Activated T-cell treated with anti-CD3 and anti-CD28 coated beads, Interleukin-2, amount 50 U/mL, for 72 hours (primary cell): Measurements from ENCODE around the gene PDS5A. TPM values are rescaled to one million over a fixed set of nuclear protein-coding genes. Genes with fewer than 3 reads are reported as not detected.
A peak's percentile ranks its signal among the peaks of the same experiment; 100 is the strongest.
"Not testable (repeated sequence)": the region's sequence is repeated elsewhere in the genome, so short reads cannot be mapped to it uniquely, and the experiment has no call there.

Experiments
- ATAC-seq, 2 donors: fragments of 150-1000 bp; cut with Tn5 transposase; replicated peaks in 1 of 2; 2 replicates each; pipeline ENCODE4 v1.10.0; 2021; ENCODE audit warnings: moderate library complexity in 2 of 2, mild to moderate bottlenecking in 1 of 2
- DNase-seq, 2 donors: peaks; one replicate each; pipeline ENCODE4 v3.0.0; 2021 to 2022; ENCODE audit warnings: mixed read lengths in 1 of 2
- H3K27ac Mint-ChIP-seq: one replicate; pipeline ENCODE4 v1.8.0; 2022; ENCODE audit warnings: mild to moderate bottlenecking, moderate library complexity, mixed read lengths
- H3K27me3 Mint-ChIP-seq: one replicate; pipeline ENCODE4 v1.8.0; 2022; ENCODE audit warnings: low read depth, mixed read lengths
- H3K36me3 Mint-ChIP-seq, 2 donors: one replicate each; pipeline ENCODE4 v1.8.0; 2022; ENCODE audit warnings: mixed read lengths in 2 of 2, mild to moderate bottlenecking in 1 of 2; ENCODE audit not compliant: insufficient read depth in 2 of 2
- H3K4me1 Mint-ChIP-seq: one replicate; pipeline ENCODE4 v1.8.0; 2022; ENCODE audit warnings: low read depth, mixed read lengths
- H3K4me3 Mint-ChIP-seq, 2 donors: one replicate each; pipeline ENCODE4 v1.8.0; 2022; ENCODE audit warnings: mild to moderate bottlenecking in 2 of 2, mixed read lengths in 2 of 2, moderate library complexity in 2 of 2
- H3K9me3 Mint-ChIP-seq, 2 donors: one replicate each; pipeline ENCODE4 v1.8.0; 2022; ENCODE audit warnings: mixed read lengths in 2 of 2
- total RNA-seq, 2 donors: library from RNA; stranded (reverse); gene quantifications; one replicate each; pipeline ENCODE4 v1.2.3, GENCODE V29; 2022

PDS5A gene
- total RNA-seq, 2 donors from 2014 or later, result 111 to 128 TPM

GRCh38 chr4:39944245-39944644 lies 33.5 kb downstream of the PDS5A start:
- peaks cover 64% of the 10 kb centered on the region for H3K4me1 Mint-ChIP-seq
- H3K36me3 Mint-ChIP-seq, ATAC-seq, H3K27me3 Mint-ChIP-seq, H3K9me3 Mint-ChIP-seq, H3K4me3 Mint-ChIP-seq, DNase-seq, H3K27ac Mint-ChIP-seq: not testable (repeated sequence)

GRCh38 chr4:39942507-39942906 lies 35.2 kb downstream of the PDS5A start:
- DNase-seq, result no peak
- H3K27me3 Mint-ChIP-seq, result no peaks in the 10 kb centered on the region
- H3K9me3 Mint-ChIP-seq, result no peaks in the 10 kb centered on the region
- ATAC-seq, result no peak
- H3K4me1 Mint-ChIP-seq, result peaks cover 63% of the 10 kb centered on the region
- peaks cover 0 to 6% of the 10 kb centered on the region in 2 donors for H3K36me3 Mint-ChIP-seq
- peak overlapping the region; percentile 14 for H3K27ac Mint-ChIP-seq
- no peak overlapping the region for H3K4me3 Mint-ChIP-seq

GRCh38 chr4:39941682-39942217 lies 36.0 kb downstream of the PDS5A start:
- peaks cover 61% of the 10 kb centered on the region for H3K4me1 Mint-ChIP-seq
- peak overlapping the region; percentile 17 for H3K27ac Mint-ChIP-seq
- no peak for DNase-seq
- no peak for ATAC-seq
- H3K36me3 Mint-ChIP-seq, result peaks cover 0 to 8% of the 10 kb centered on the region in 2 donors
- no peaks in the 10 kb centered on the region for H3K9me3 Mint-ChIP-seq
- H3K4me3 Mint-ChIP-seq, result no peak overlapping the region
- no peaks in the 10 kb centered on the region for H3K27me3 Mint-ChIP-seq

GRCh38 chr4:39937683-39938268 lies 39.9 kb downstream of the PDS5A start:
- no peaks in the 10 kb centered on the region for H3K9me3 Mint-ChIP-seq
- DNase-seq (no peak), ATAC-seq (peak; percentile 22 to 61)
- H3K27ac Mint-ChIP-seq, result peak overlapping the region; percentile 82
- H3K4me1 Mint-ChIP-seq, result peaks cover 72% of the 10 kb centered on the region
- no peaks in the 10 kb centered on the region for H3K27me3 Mint-ChIP-seq
- peak overlapping the region in 1 of 2 donors; percentile 37 for H3K4me3 Mint-ChIP-seq
- peaks cover 0 to 9% of the 10 kb centered on the region in 2 donors for H3K36me3 Mint-ChIP-seq

- Mint-ChIP-seq H3K4me3 (no peak overlapping the region), H3K9me3 (no peaks in the 10 kb centered on the region), H3K4me1 (peaks cover 72% of the 10 kb centered on the region), H3K36me3 (peaks cover 0 to 8% of the 10 kb centered on the region in 2 donors), H3K27ac (peak overlapping the region; percentile 64), H3K27me3 (no peaks in the 10 kb centered on the region)
- no peak for ATAC-seq
- DNase-seq, result no peak
Measured at GRCh38 chr4:39936565-39937418, 40.9 kb downstream of the PDS5A start.

GRCh38 chr4:39933671-39934590 lies 43.8 kb downstream of the PDS5A start:
- Mint-ChIP-seq H3K4me1 (peaks cover 73% of the 10 kb centered on the region), H3K4me3 (peak overlapping the region; percentile 31 to 49), H3K27me3 (no peaks in the 10 kb centered on the region), H3K27ac (peak overlapping the region; percentile 77), H3K36me3 (peaks cover 0 to 8% of the 10 kb centered on the region in 2 donors), H3K9me3 (no peaks in the 10 kb centered on the region)
- DNase-seq (no peak), ATAC-seq (no peak)

- H3K27me3 Mint-ChIP-seq, result no peaks in the 10 kb centered on the region
- peaks cover 68% of the 10 kb centered on the region for H3K4me1 Mint-ChIP-seq
- H3K9me3 Mint-ChIP-seq, result no peaks in the 10 kb centered on the region
- peaks cover 0 to 5% of the 10 kb centered on the region in 2 donors for H3K36me3 Mint-ChIP-seq
- peak overlapping the region; percentile 31 to 49 for H3K4me3 Mint-ChIP-seq
- DNase-seq (no peak), ATAC-seq (peak; percentile 50 to 57)
- peak overlapping the region; percentile 77 for H3K27ac Mint-ChIP-seq
Measured at GRCh38 chr4:39932776-39933402, 44.8 kb downstream of the PDS5A start.

- Mint-ChIP-seq H3K9me3 (no peaks in the 10 kb centered on the region), H3K4me3 (peak overlapping the region in 1 of 2 donors; percentile 37), H3K27ac (peak overlapping the region; percentile 77), H3K27me3 (no peaks in the 10 kb centered on the region), H3K36me3 (peaks cover 0 to 6% of the 10 kb centered on the region in 2 donors), H3K4me1 (peaks cover 57% of the 10 kb centered on the region)
- peak; percentile 78 to 87 for ATAC-seq
- DNase-seq, result peak in 1 of 2 donors; percentile 26
Measured at GRCh38 chr4:39931441-39931901, 46.2 kb downstream of the PDS5A start.

GRCh38 chr4:39928538-39928937 lies 49.2 kb downstream of the PDS5A start:
- DNase-seq, result no peak
- H3K9me3 Mint-ChIP-seq, result no peaks in the 10 kb centered on the region
- H3K36me3 Mint-ChIP-seq, result peaks cover under 1 to 12% of the 10 kb centered on the region in 2 donors
- peaks cover 28% of the 10 kb centered on the region for H3K4me1 Mint-ChIP-seq
- H3K27me3 Mint-ChIP-seq, result no peaks in the 10 kb centered on the region
- no peak for ATAC-seq
- H3K27ac Mint-ChIP-seq, result no peak overlapping the region
- H3K4me3 Mint-ChIP-seq, result no peak overlapping the region

- Mint-ChIP-seq H3K4me1 (no peaks in the 10 kb centered on the region), H3K36me3 (peaks cover 2 to 14% of the 10 kb centered on the region in 2 donors), H3K27ac (peak overlapping the region; percentile 83), H3K4me3 (no peak overlapping the region), H3K9me3 (no peaks in the 10 kb centered on the region), H3K27me3 (no peaks in the 10 kb centered on the region)
- no peak for ATAC-seq
- DNase-seq, result no peak
Measured at GRCh38 chr4:39924014-39924413, 53.7 kb downstream of the PDS5A start.

- Mint-ChIP-seq H3K4me1 (no peaks in the 10 kb centered on the region), H3K36me3 (peaks cover 2 to 14% of the 10 kb centered on the region in 2 donors), H3K27ac (no peak overlapping the region), H3K9me3 (no peaks in the 10 kb centered on the region), H3K27me3 (no peaks in the 10 kb centered on the region), H3K4me3 (no peak overlapping the region)
- ATAC-seq, result no peak
- DNase-seq, result no peak
Measured at GRCh38 chr4:39922399-39922798, 55.3 kb downstream of the PDS5A start.

- no peak for ATAC-seq
- Mint-ChIP-seq H3K36me3 (peaks cover 2 to 8% of the 10 kb centered on the region in 2 donors), H3K9me3 (no peaks in the 10 kb centered on the region), H3K4me1 (no peaks in the 10 kb centered on the region), H3K27ac (peak overlapping the region; percentile 15), H3K27me3 (no peaks in the 10 kb centered on the region), H3K4me3 (no peak overlapping the region)
- DNase-seq, result no peak
Measured at GRCh38 chr4:39913471-39913870, 64.2 kb downstream of the PDS5A start.
